SHP77 (cell line): ENCODE data around the gene ATP10B.

ENCODE experiments used
- DNase-seq, 2 experiments: peaks; one replicate each; lab custom pipeline; 2025; lab: John Stamatoyannopoulos, UW

The ATP10B gene

GRCh38 chr5:160555971-160556631, 295.9 kb downstream of the ATP10B start:
- DNase-seq: no peak

GRCh38 chr5:160555581-160555970, 296.4 kb downstream of the ATP10B start:
- no peak for DNase-seq

- DNase-seq: no peak
Observed at GRCh38 chr5:160550075-160550474, 301.9 kb downstream of the ATP10B start.

GRCh38 chr5:160548949-160549645, 302.9 kb downstream of the ATP10B start:
- DNase-seq: no peak

GRCh38 chr5:160547872-160548271, 304.1 kb downstream of the ATP10B start:
- no peak for DNase-seq

- no peak for DNase-seq
Observed at GRCh38 chr5:160547061-160547460, 304.9 kb downstream of the ATP10B start.

GRCh38 chr5:160545832-160546231, 306.2 kb downstream of the ATP10B start:
- no peak for DNase-seq

GRCh38 chr5:160543395-160543794, 308.6 kb downstream of the ATP10B start:
- no peak for DNase-seq

- no peak for DNase-seq
Observed at GRCh38 chr5:160542840-160543239, 309.2 kb downstream of the ATP10B start.

GRCh38 chr5:160542281-160542680, 309.7 kb downstream of the ATP10B start:
- DNase-seq: no peak

GRCh38 chr5:160539431-160539830, 312.6 kb downstream of the ATP10B start:
- no peak for DNase-seq

- no peak for DNase-seq
Observed at GRCh38 chr5:160537940-160538339, 314.1 kb downstream of the ATP10B start.

- no peak for DNase-seq
Observed at GRCh38 chr5:160537116-160537515, 314.9 kb downstream of the ATP10B start.

GRCh38 chr5:160534914-160535313, 317.1 kb downstream of the ATP10B start:
- no peak for DNase-seq

- no peak for DNase-seq
Observed at GRCh38 chr5:160534125-160534524, 317.9 kb downstream of the ATP10B start.

GRCh38 chr5:160525471-160526261, 326.3 kb downstream of the ATP10B start:
- DNase-seq: no peak

- no peak for DNase-seq
Observed at GRCh38 chr5:160524827-160525226, 327.2 kb downstream of the ATP10B start.

GRCh38 chr5:160523502-160524163, 328.4 kb downstream of the ATP10B start:
- DNase-seq: no peak

- no peak for DNase-seq
Observed at GRCh38 chr5:160521392-160521663, 330.7 kb downstream of the ATP10B start.

GRCh38 chr5:160520609-160521391, 331.2 kb downstream of the ATP10B start:
- no peak for DNase-seq

GRCh38 chr5:160516696-160517530, 335.1 kb downstream of the ATP10B start:
- no peak for DNase-seq
